Measurements from ENCODE around the gene MALT1. TPM values are rescaled to one million over a fixed set of nuclear protein-coding genes. Genes with fewer than 3 reads are reported as not detected.

MALT1 gene, protein sequence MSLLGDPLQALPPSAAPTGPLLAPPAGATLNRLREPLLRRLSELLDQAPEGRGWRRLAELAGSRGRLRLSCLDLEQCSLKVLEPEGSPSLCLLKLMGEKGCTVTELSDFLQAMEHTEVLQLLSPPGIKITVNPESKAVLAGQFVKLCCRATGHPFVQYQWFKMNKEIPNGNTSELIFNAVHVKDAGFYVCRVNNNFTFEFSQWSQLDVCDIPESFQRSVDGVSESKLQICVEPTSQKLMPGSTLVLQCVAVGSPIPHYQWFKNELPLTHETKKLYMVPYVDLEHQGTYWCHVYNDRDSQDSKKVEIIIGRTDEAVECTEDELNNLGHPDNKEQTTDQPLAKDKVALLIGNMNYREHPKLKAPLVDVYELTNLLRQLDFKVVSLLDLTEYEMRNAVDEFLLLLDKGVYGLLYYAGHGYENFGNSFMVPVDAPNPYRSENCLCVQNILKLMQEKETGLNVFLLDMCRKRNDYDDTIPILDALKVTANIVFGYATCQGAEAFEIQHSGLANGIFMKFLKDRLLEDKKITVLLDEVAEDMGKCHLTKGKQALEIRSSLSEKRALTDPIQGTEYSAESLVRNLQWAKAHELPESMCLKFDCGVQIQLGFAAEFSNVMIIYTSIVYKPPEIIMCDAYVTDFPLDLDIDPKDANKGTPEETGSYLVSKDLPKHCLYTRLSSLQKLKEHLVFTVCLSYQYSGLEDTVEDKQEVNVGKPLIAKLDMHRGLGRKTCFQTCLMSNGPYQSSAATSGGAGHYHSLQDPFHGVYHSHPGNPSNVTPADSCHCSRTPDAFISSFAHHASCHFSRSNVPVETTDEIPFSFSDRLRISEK
- total RNA-seq (2022; extraction: Qiagen RNA extraction; ENCODE audit: low read depth), result 11.1 to 15.2 TPM (median 13.6 TPM) in 5 replicates

DNA sequence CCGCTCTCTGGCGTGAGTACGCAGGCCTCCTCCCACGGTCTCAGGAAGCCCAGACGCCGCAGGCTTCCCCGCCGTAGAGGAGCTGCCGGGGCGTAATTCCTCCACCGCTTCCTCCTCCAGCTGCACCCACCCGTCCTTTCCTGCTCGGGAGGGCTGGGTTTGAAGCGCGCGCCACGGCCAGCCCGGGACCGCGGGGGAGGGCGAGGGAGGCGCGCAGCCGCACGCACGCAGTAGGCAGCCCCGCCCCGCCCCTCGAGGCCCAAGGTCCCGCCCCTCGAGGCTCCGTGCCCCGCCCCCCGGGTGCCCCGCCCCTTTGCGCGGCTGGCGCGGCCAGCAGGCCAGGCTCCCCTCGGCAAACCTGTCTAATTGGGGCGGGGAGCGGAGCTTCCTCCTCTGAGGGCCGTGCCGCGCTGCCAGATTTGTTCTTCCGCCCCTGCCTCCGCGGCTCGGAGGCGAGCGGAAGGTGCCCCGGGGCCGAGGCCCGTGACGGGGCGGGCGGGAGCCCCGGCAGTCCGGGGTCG, at the start of gene MALT1:
TSS of gene MALT1 (plus strand) at position 355 of the 521 bp plus-strand sequence. CDS start 179 bp downstream, outside the sequence.

Other genes with a start within 250 kb of the MALT1 start
- 9.8 to 13.6 TPM (median 11.9 TPM) in 5 replicates for gene ALPK2, start 42.4 kb upstream of the MALT1 start, total RNA-seq (2022; extraction: Qiagen RNA extraction; ENCODE audit: low read depth)
- 22.3 to 29.1 TPM (median 25.9 TPM) in 5 replicates for gene ZNF532, start 193.4 kb downstream of the MALT1 start, total RNA-seq (2022; extraction: Qiagen RNA extraction; ENCODE audit: low read depth)

All from A549 treated with DMSO at 1 μM for 4 hours (cell line).